Measurements from ENCODE around the gene PRCP.
"Not testable (repeated sequence)": the region's sequence is repeated elsewhere in the genome, so short reads cannot be mapped to it uniquely, and the experiment has no call there.

DNA sequence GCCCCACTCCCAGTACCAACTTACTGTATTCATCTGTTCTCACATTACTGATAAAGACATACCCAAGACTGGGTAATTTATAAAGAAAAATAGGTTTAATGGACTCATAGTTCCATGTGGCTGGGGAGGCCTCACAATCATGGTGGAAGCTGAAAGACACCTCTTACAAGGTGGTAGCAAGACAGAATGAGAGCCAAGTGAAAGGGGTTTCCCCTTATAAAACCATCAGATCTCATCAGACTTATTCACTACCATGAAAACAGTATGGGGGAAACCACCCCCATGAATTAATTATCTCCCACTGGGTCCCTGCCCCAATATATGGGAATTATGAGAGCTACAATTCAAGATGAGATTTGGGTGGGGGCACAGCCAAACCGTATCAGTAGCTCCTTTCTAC is 44.8 kb upstream of the PRCP start:
- not testable (repeated sequence) for TF ChIP-seq POLR2A (IDR thresholded peaks at IDR 0.05)
- TF ChIP-seq, protein P1, sequence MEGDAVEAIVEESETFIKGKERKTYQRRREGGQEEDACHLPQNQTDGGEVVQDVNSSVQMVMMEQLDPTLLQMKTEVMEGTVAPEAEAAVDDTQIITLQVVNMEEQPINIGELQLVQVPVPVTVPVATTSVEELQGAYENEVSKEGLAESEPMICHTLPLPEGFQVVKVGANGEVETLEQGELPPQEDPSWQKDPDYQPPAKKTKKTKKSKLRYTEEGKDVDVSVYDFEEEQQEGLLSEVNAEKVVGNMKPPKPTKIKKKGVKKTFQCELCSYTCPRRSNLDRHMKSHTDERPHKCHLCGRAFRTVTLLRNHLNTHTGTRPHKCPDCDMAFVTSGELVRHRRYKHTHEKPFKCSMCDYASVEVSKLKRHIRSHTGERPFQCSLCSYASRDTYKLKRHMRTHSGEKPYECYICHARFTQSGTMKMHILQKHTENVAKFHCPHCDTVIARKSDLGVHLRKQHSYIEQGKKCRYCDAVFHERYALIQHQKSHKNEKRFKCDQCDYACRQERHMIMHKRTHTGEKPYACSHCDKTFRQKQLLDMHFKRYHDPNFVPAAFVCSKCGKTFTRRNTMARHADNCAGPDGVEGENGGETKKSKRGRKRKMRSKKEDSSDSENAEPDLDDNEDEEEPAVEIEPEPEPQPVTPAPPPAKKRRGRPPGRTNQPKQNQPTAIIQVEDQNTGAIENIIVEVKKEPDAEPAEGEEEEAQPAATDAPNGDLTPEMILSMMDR (IDR thresholded peaks at IDR 0.05) = not testable (repeated sequence)
